Activated CD4-positive, alpha-beta T cell treated with anti-CD3 and anti-CD28 coated beads, Interleukin-2, amount 50 U/mL, for 24 hours (primary cell): ENCODE measurements around the gene DHRS2.

Experiments used
- DNase-seq, 2 donors: peaks; one replicate each; pipeline ENCODE4 v3.0.0-alpha.2; 2020; ENCODE audit warnings: low read depth in 1 of 2, low spot score in 1 of 2

DHRS2 gene

GRCh38 chr14:23612354-23612732 lies 23.8 kb upstream of the DHRS2 start:
- DNase-seq, result no peak

DNA sequence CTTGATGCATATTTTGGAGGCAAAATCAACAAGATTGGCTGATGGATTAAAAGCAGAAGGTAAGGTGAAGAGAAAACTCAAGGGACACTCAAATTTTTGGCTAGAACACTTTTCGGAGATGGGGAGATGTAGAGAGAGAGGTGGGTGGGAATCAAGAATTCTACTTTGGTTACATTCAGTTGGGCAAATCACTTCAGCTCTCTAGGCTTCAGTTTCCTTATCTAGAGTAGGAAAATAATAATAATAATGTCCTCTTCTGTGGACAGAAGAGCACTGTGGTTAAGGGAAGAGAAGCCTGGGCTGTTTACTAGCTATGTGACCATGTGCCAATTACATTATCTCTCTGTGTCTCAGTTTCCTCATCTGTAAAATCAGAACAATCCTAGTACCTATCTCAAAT lies 23.4 kb upstream of the DHRS2 start:
- no peak for DNase-seq

- DNase-seq, result no peak
Measured at GRCh38 chr14:23613242-23614070, 22.7 kb upstream of the DHRS2 start.

DNA sequence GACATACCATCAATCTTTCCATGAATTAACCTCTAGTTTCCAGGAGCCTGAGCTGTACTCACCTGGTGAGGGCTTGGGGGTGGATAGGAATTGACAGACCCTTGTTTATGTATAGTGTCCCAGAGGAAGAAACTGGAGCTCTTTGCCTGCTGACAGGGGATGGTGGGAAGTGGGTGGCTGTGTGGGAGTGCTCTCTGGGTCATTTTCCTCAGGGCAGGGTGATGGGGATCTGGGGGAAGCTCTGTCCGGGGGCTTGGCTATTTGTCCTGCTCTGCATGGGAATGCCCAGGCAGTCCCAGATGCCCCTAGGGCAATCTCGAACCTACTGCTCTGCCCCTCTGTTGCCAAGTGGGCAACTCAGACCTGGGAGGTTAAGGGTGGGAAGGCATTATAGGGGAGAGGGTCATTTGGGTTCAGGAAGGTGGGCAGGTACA lies 21.8 kb upstream of the DHRS2 start:
- DNase-seq, result no peak

GRCh38 chr14:23615856-23616255 lies 20.3 kb upstream of the DHRS2 start:
- no peak for DNase-seq

GRCh38 chr14:23617539-23617938 lies 18.6 kb upstream of the DHRS2 start:
- no peak for DNase-seq

DNA sequence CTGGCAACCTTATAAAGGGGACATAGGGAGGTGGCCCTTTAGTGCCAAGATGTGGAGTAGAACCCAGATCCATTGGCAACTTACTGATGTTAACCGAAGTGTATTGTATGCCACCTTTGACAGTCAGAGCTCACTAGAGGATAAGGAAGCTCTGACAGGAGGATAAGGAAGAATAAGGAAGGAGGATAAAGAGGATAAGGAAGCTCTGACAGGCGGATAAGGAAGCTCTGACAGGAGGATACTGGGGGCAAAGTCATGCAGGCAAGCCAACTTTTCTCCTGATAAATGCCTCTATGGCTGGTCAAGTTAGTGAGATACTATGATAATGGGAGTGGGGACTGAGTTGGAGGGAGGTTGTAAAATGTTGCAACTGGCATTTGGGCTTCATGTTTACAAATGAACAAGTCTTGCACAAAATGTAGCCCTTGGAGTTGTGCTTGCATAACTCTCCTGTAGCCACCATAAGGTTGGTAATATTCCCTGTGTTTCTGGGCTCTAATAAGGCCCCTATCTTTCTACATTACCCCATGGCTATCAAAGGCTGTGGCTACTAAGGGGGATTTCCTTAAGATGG lies 17.7 kb upstream of the DHRS2 start:
- DNase-seq, result no peak

DNA sequence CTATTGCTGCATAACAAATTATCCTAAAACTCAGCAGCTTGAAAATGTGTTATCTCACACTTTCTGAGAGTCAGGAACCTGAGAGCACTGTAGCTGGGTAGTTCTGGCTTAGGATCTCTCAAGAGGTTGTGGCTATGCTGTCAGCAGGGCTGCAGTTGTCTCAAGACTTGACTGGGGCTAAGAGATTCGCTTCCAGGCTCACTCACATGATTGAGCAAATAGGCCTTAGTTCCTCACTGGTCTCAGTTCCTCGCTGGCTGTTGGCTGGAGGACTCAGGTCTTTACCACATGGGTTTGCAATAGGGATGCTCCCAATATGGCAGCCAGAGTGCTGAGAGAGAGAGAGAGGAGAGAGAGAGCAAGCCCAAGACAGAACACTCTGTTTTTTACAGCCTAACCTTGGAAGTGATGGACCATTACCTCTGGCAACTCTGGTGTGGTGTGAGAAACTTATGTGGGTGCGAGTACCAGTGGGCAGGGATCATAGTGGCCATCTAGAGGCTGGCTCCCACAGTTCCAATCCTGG lies 15.9 kb upstream of the DHRS2 start:
- no peak for DNase-seq

DNA sequence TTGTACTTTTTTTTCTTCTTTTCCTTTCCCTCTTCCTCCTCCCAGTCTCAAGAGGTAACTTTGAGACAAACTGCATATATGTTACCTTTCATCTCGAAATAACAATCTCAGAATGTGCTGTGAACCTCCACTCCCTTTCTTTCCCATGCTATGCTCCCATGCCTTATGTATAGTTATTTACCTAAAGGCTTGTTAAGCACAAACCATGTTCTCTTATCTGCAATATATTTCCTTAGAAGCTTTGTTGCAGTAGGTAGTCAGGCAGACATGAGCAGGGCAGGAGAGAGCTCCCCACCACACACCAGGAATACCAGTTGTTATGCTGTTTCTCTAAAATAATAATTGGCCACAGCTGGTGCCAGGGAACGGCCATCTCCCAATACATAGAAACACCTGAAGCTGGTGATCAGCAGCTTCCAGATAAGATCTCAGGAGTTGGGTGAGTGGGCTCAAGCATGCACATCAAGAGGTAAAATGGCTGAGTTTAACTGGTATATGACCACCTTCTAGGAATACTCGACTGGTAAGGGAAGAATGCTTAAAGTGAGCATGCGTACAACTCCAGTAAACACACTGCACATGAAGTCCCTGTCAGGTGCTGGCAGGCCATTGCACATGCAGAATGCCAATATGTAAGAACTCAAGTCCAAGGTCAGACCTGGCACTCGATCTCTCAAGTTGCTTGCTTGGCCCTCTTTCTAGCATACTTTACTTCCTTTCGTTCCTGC lies 14.8 kb upstream of the DHRS2 start:
- DNase-seq, result no peak

- DNase-seq, result no peak
Measured at GRCh38 chr14:23621932-23622730, 14.0 kb upstream of the DHRS2 start.

DNA sequence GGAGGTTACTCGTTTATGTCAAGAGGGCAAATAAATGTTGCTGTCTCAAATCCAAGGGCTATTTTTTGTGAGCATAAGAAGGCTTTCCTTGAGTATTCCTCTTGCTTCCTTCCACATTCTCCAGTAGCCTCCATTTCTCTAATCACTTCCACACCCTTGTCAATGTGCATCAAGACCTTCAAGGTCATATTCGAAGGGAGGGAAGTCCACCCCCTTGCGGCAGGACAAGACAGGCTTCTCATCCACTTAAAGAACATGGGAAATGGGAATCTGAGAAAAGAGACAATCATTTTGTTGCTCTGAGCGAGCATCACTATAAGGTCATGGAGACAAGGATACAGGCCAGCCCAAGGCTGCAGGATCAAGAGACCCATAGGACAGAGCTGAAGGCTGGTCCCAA lies 13.2 kb upstream of the DHRS2 start:
- no peak for DNase-seq

DNA sequence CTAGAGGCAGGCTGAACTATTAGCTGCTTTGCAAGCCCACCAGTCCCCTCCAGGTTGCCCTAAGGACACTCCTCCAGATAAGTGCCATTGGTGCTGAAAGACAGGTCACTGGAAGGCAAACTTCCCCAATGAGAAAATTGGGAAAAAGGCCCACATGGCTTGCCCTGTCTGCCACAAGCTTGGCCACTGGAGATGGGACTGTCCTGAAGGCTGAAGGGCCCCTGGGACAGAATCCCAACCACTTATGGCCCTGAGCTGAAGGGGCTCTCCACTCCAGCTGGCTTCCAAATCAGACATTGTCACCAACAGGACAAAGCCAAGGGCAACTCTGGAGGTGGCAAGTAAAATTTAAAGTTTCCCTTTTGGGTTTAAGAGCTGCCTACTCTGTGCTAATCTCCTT lies 12.2 kb upstream of the DHRS2 start:
- DNase-seq, result no peak

- no peak for DNase-seq
Measured at GRCh38 chr14:23624830-23625404, 11.2 kb upstream of the DHRS2 start.

DNA sequence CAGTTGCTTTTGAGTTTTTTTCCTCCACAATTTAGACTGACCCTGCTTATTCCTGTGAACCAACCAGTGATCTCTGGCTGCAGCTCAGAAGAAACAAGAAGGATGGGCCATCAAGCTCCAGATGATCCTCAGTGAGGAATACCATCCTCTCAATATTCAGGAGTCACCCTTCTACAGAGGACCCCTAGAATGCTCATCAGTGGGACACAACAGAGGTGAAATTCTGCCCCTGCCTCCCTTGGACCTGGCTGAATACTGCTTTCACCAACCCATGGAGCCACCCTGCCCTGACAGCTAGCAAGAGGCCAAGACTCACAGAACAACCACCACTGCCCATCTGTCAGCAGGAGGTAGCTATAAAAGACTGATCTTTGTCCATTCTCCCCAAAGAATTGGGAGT lies 9.2 kb upstream of the DHRS2 start:
- DNase-seq, result no peak

- no peak for DNase-seq
Measured at GRCh38 chr14:23627961-23628360, 8.2 kb upstream of the DHRS2 start.

GRCh38 chr14:23629204-23629603 lies 7.0 kb upstream of the DHRS2 start:
- DNase-seq, result no peak

DNA sequence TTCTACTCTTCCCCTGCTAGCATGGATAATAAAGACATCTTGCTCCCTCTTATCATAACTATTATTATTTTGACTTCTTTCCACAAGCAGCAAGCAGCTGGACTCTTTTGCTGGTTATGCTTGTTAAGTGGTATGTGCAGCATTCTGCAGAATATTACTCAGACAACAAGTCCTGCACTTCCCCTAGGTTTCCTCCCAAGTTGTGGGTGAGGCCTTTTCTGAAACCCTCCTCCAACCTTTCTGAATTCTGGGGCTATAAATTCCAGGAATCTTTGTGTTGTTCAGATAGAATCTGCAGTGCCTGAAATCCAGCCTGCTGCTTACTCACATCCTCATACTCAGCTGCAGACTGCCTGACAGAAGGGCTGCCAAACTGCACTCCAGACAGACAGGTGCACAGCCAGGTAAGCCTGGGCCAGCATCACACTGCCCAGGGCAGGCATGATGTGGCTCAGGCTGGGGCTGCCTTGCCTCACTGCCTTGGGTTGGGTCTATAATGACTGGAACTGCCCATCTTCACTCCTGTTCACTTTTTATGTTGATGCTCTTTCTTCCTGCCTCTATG lies 6.2 kb upstream of the DHRS2 start:
- no peak for DNase-seq

DNA sequence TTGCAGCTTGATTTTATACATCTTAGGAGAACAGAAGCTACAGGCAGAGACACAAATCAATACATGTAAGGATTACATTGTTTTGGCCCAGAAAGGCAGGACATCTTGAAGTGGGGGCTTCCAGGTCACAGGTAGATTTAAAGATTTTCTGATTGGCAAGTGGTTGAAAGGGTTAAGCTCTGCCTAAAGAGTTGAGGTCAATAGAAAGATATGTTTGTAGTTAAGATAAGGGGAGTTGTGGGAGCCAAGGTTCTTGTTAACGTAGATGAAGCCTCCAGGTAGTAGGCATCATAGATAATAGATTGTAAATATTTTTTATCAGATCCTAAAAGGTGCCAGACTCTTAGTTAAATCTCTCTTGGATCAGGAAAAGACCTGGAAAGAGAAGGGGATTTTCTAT lies 5.5 kb upstream of the DHRS2 start:
- no peak for DNase-seq

DNA sequence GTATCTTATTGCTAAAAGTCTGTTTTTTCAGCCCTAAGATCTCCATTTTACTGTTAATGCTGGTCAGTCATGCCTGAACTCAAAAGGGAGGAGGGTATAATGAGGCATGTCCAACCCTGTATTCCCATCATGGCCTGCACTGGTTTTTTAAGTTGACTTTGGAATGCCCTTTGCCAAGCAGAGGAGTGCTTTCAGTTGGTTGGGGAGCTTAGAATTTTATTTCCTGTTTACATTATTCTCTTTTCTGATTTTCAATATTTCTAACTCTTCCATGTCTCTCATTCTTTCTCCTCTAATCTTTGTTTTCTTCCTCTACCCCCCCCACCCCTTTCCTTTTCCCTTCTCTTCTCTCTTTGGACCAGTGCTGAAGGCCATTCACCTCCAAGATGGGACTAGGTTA lies 4.9 kb upstream of the DHRS2 start:
- no peak for DNase-seq

GRCh38 chr14:23631702-23632460 lies 4.3 kb upstream of the DHRS2 start:
- peak; percentile 60 to 68 for DNase-seq
